HCT116 (cell line): ENCODE measurements around the gene CTNND2.

Experiments
- CBX3 ChIP-seq: IDR thresholded peaks from 2 replicates; pipeline ENCODE4 v1.6.1; 2012; ENCODE audit warnings: low read depth
- CTCF ChIP-seq, 3 experiments: fragments of 200-600 bp in 1 of 3; sonication (generic) in 1 of 3; IDR thresholded peaks in 2 of 3; conservative IDR thresholded peaks in 1 of 3; 2 replicates each; pipeline ENCODE4 v1.5.1; 2012 to 2017; ENCODE audit warnings: low read depth in 2 of 3, low read length in 2 of 3, antibody characterized with exemption in 1 of 3, borderline replicate concordance in 1 of 3, control low read depth in 1 of 3, mild to moderate bottlenecking in 1 of 3, mixed read lengths in 1 of 3, mixed run types in 1 of 3, moderate library complexity in 1 of 3; ENCODE audit not compliant: insufficient read depth in 1 of 3
- EZH2phosphoT487 ChIP-seq: fragments of 200-600 bp; IDR thresholded peaks from 2 replicates; pipeline ENCODE4 v1.6.1; 2018; ENCODE audit warnings: antibody characterized with exemption, borderline replicate concordance
- MAX ChIP-seq: IDR thresholded peaks from 2 replicates; pipeline ENCODE4 v1.6.1; 2012
- POLR2A ChIP-seq: IDR thresholded peaks from 2 replicates; pipeline ENCODE4 v1.7.0; 2011; ENCODE audit warnings: borderline replicate concordance; ENCODE audit not compliant: insufficient read depth, insufficient read length; ENCODE audit errors: extremely low read depth
- RAD21 ChIP-seq: IDR thresholded peaks from 2 replicates; pipeline ENCODE4 v1.6.1; 2012; ENCODE audit warnings: low read depth, mild to moderate bottlenecking
- REST ChIP-seq: IDR thresholded peaks from 2 replicates; pipeline ENCODE4 v1.6.1; 2012; ENCODE audit warnings: low read depth
- SIN3A ChIP-seq: IDR thresholded peaks from 2 replicates; pipeline ENCODE4 v1.6.1; 2012; ENCODE audit warnings: low read depth
- ZNF274 ChIP-seq: fragments of 200-500 bp; sonication (Bioruptor generic); IDR thresholded peaks from 2 replicates; pipeline ENCODE4 v1.6.1; 2014; ENCODE audit warnings: mild to moderate bottlenecking, low read depth, low read length, inconsistent platforms

GRCh38 chr5:11047030-11047429, 857.2 kb downstream of the CTNND2 start:
- TF ChIP-seq REST = no peak
- no peak for TF ChIP-seq EZH2phosphoT487
- TF ChIP-seq SIN3A = no peak
- TF ChIP-seq POLR2A = no peak
- TF ChIP-seq CTCF (IDR thresholded peaks at IDR 0.05 in 2 of 3, conservative IDR thresholded peaks at IDR 0.05 in 1 of 3; ENCODE audit: borderline replicate concordance in 1 of 3, insufficient read depth in 1 of 3, low read depth in 2 of 3, low read length in 2 of 3) = no peak
- no peak for TF ChIP-seq MAX
- TF ChIP-seq CBX3 = no peak
- no peak for TF ChIP-seq ZNF274
- TF ChIP-seq RAD21 = no peak
